GM06990 (cell line): ENCODE data around the gene DCTN2.

Experiments used
- DNase-seq: peaks from one replicate; pipeline ENCODE4 v3.0.0-alpha.2; 2011; ENCODE audit not compliant: insufficient read length; ENCODE audit errors: extremely low read depth
- H3K27me3 ChIP-seq: replicated peaks from 2 replicates; pipeline ENCODE4 v1.6.0; 2011; ENCODE audit warnings: low read length; ENCODE audit not compliant: control insufficient read depth, insufficient read depth
- H3K36me3 ChIP-seq: 2 replicates; pipeline ENCODE4 v1.5.1; 2011; ENCODE audit warnings: low read length; ENCODE audit not compliant: control insufficient read depth, insufficient read depth
- H3K4me3 ChIP-seq: replicated peaks from 2 replicates; pipeline ENCODE4 v1.5.1; 2011; ENCODE audit warnings: low read depth, mild to moderate bottlenecking, control low read depth, low read length
- TF ChIP-seq, protein P1 (sequence below): IDR thresholded peaks from 2 replicates; pipeline ENCODE4 v1.5.1; 2011; ENCODE audit warnings: low read length, control low read depth, mild to moderate bottlenecking, inconsistent platforms; ENCODE audit not compliant: insufficient read depth, poor library complexity, severe bottlenecking

Gene DCTN2

DNA sequence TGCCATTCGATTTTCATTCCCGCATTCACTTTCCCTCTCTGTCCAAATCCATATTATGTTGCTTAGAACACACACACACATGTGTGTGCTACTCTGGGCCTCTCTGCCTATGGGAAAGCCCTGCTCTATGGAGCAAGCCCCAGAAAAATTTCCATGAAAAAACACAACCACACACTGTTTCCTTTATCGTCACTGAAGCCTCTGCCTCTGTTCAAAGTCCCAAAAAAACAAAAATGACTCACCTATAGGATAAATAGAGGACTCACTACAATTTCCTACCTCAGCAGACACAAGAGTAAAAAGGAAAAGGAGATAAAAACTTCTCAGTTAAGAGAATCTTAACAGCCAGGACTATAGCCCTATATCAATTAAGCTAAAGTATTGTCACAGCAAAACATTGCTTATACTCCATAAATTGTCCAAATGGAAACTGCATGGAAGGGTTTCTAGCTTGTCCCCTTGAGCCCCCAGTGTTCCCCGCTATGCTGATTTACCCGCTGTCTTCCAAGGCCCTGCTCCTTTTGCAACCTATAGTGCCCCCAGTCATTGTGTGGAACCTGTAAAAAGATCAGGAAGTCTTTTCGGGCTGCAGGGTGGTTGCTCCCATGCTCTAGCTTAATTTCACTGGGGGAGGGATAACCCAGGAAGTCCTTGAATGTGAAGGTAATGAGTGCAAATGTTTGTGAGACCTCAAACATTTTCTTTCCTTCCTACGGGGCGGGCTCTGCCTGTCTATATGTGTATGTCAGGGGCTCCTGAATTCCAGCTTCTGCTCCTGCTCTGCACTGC lies 32.9 kb upstream of the DCTN2 start:
- DNase-seq = no peak
- H3K27me3 ChIP-seq = no peaks in the 10 kb centered on the region; the same call in 1 of the 2 replicates
- TF ChIP-seq, protein P1, sequence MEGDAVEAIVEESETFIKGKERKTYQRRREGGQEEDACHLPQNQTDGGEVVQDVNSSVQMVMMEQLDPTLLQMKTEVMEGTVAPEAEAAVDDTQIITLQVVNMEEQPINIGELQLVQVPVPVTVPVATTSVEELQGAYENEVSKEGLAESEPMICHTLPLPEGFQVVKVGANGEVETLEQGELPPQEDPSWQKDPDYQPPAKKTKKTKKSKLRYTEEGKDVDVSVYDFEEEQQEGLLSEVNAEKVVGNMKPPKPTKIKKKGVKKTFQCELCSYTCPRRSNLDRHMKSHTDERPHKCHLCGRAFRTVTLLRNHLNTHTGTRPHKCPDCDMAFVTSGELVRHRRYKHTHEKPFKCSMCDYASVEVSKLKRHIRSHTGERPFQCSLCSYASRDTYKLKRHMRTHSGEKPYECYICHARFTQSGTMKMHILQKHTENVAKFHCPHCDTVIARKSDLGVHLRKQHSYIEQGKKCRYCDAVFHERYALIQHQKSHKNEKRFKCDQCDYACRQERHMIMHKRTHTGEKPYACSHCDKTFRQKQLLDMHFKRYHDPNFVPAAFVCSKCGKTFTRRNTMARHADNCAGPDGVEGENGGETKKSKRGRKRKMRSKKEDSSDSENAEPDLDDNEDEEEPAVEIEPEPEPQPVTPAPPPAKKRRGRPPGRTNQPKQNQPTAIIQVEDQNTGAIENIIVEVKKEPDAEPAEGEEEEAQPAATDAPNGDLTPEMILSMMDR = no peak
- no peaks in the 10 kb centered on the region for H3K36me3 ChIP-seq
- no peak overlapping the region for H3K4me3 ChIP-seq

DNA sequence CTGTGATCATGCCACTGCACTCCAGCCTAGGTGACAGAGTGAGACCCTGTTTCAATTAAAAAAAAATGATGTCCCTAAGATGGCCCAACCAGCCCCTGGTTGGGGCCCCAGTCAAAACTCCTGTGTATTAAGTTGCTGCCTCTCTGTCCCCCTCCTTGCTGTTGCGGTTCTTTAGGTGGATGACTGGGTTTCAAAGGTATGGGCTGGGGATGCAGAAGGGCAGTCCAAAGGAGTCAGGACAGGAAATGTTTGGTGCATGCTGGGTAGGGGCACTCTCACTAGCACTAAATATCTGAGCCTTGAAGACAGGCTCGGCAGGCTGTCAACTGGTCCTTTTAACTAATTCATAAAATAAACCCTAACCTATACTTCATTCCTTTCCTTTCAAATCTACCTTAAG lies 32.0 kb upstream of the DCTN2 start:
- Histone ChIP-seq H3K4me3 (no peak overlapping the region), H3K36me3 (no peaks in the 10 kb centered on the region), H3K27me3 (no peaks in the 10 kb centered on the region; the same call in 1 of the 2 replicates)
- DNase-seq = no peak
- TF ChIP-seq, protein P1 = no peak

DNA sequence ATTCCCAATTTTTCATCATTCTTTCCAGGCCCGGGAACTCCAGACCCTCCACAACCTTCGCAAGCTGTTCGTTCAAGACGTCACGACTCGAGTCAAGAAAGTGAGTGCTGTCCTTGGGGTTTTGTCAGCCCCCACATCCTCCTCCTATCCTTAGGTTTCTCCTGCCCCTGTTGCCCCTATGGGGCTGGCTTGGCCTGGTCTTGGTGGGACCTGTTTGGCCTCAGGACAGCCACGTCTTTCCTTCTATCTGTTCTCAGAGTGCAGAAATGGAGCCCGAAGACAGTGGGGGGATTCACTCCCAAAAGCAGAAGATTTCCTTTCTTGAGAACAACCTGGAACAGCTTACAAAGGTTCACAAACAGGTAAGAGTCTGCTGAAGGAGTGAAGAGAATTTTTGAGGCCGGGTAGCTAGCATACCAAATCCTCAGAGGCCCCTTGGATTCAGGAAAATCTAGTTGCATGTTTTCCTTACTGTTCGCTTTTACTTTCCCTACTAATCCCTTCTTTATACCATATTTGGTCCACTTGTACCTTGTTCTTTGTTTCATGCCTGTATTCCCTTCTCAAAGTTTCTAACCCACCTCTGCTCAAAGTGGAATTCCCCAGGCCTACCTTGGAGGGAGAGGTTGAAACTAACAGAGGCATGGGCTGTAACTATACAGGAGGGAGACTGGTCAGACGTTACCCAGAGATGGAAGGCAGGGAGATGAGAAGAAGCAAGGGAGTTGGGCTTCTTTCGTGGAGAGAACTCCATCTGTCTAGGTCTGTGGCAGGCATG lies 31.2 kb upstream of the DCTN2 start:
- Histone ChIP-seq H3K4me3 (no peak overlapping the region), H3K36me3 (no peaks in the 10 kb centered on the region), H3K27me3 (no peaks in the 10 kb centered on the region; the same call in 1 of the 2 replicates)
- TF ChIP-seq, protein P1 = no peak
- no peak for DNase-seq

DNA sequence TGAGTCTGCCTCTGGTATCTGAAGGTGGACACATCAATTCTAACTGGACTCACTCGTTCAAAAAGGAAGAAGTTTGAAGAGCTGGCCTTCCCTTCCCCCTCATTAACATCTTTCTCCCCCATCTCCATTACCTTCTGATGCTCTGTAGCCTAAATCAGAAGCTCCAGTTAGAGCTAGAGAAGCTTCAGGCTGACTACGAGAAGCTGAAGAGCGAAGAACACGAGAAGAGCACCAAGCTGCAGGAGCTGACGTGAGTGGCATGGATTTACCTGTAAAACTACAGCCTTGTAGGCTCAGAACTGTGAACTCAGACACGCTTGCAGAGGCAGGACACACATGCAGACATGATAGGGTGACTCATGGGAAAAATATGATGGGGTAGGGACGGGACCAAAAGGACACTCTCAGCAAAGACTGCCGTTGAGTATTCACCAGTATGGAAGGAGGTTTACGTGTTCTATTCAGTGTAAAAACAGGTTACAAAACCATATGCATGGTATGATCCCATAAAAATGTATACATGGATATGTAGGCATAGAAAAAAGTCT lies 29.7 kb upstream of the DCTN2 start:
- H3K4me3 ChIP-seq = no peak overlapping the region
- H3K36me3 ChIP-seq = no peaks in the 10 kb centered on the region
- no peaks in the 10 kb centered on the region for H3K27me3 ChIP-seq
- no peak for DNase-seq
- TF ChIP-seq, protein P1 = no peak

DNA sequence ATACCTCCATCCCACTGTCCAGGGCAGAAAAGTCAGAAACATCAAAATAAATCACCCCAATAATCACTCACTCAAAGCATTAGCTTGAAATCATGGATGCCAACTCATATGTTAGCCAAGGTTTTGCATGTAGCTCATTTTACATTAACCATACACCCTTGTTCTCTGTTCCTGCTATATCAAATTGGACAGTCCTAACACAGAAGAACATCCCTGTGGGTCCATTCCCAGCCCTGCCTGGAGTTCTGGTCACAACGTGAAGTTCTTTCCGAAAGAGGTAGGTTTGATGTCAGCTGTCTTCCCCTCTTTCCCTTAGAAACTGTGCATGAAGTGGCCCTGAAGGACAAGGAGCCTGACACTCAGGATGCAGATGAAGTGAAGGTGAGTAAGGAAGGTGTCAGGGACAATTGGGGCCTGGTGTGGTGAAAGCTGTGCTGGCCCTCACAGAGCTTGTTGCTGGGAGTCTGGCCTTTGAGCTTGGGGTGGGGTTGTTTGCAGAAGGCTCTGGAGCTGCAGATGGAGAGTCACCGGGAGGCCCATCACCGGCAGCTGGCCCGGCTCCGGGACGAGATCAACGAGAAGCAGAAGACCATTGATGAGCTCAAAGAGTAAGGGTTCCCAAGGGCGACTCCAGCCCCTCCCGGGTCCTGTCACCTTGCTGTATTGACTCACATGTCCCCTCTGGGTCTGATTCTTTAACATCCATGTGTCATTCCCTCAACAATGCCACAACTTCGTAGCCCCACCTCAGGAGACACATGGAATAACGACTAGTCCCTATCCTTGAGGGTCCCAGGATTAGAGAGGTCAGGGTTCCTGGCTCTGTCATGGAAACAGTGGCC lies 29.0 kb upstream of the DCTN2 start:
- Histone ChIP-seq H3K27me3 (no peaks in the 10 kb centered on the region), H3K4me3 (no peak overlapping the region), H3K36me3 (no peaks in the 10 kb centered on the region)
- TF ChIP-seq, protein P1 = no peak
- DNase-seq = no peak
